Transverse colon (tissue), 4 donors: ENCODE data around the gene NLGN1. TPM values are rescaled to one million over a fixed set of nuclear protein-coding genes. Genes with fewer than 3 reads are reported as not detected.

Experiments
- DNase-seq: peaks from one replicate; pipeline ENCODE4 v3.0.0-alpha.2; 2019
- H3K27ac ChIP-seq, 4 donors: fragments of 200-600 bp; sonication (generic); 2 replicates each; pipeline ENCODE4 v1.5.1; 2016 to 2018; ENCODE audit warnings: inconsistent platforms in 4 of 4
- H3K27me3 ChIP-seq: fragments of 200-600 bp; sonication (generic); 2 replicates; pipeline ENCODE4 v1.5.1; 2017; ENCODE audit warnings: inconsistent platforms
- H3K36me3 ChIP-seq, 4 donors: fragments of 200-600 bp; sonication (generic); 2 replicates each; pipeline ENCODE4 v1.5.1; 2017 to 2019; ENCODE audit warnings: inconsistent platforms in 4 of 4
- H3K4me1 ChIP-seq, 4 donors: fragments of 200-600 bp; sonication (generic); 2 replicates each; pipeline ENCODE4 v1.5.1; 2017 to 2020; ENCODE audit warnings: inconsistent platforms in 4 of 4
- H3K4me3 ChIP-seq, 4 donors: fragments of 200-600 bp; sonication (generic); 1 replicate in 1 of 4; 2 replicates in 3 of 4; pipeline versions ENCODE4 v1.5.1 to v1.6.1; 2017 to 2019; ENCODE audit warnings: inconsistent platforms in 4 of 4
- H3K9me3 ChIP-seq, 2 donors: fragments of 200-600 bp; sonication (generic); 2 replicates each; pipeline ENCODE4 v1.5.1; 2017 to 2019; ENCODE audit warnings: inconsistent platforms in 2 of 2
- CTCF ChIP-seq, 5 experiments: fragments of 200-600 bp in 3 of 5; fragments of 450-650 bp in 2 of 5; sonication (generic) in 3 of 5; IDR thresholded peaks; 1 replicate in 2 of 5; 2 replicates in 3 of 5; pipeline ENCODE4 v1.5.1; 2016 to 2017; ENCODE audit warnings: antibody characterized with exemption in 5 of 5, inconsistent platforms in 3 of 5, mild to moderate bottlenecking in 2 of 5, moderate library complexity in 1 of 5
- EP300 ChIP-seq: sonication (generic); formaldehyde crosslinking; IDR thresholded peaks from one replicate; pipeline ENCODE4 v1.6.1; 2017; ENCODE audit warnings: antibody characterized with exemption, low read depth
- POLR2A ChIP-seq: fragments of 450-650 bp; IDR thresholded peaks from one replicate; pipeline ENCODE4 v1.6.1; 2016; ENCODE audit warnings: antibody characterized with exemption, mild to moderate bottlenecking, moderate library complexity
- POLR2AphosphoS5 ChIP-seq, 3 donors: sonication (generic); formaldehyde crosslinking; IDR thresholded peaks; one replicate each; pipeline ENCODE4 v1.6.1; 2016; ENCODE audit warnings: antibody characterized with exemption in 3 of 3
- WGBS, 2 donors: methylation state at CpG; one replicate each; pipeline ENCODE4 v1.1.5; 2018; ENCODE audit warnings: low coverage in 1 of 2; 5-methylcytosine and 5-hydroxymethylcytosine counted together
- in situ Hi-C, 4 donors: fragments of 200-750 bp; cut with MboI; loops; one replicate each; pipeline versions ENCODE4 v1.15.0 to v1.15.1; 2017; ENCODE audit warnings: low sequenced_read_pairs in 3 of 4, low pct_ligation_motif_present in 1 of 4, low pct_unique_long_range_greater_than_20kb in 1 of 4
- intact Hi-C: fragments of 100-400 bp; cut with DNase I; formaldehyde crosslinking; loops from one replicate; pipeline ENCODE4 v1.15.1; 2023; ENCODE audit warnings: low total_unique reads
- total RNA-seq, 4 donors: library from RNA; depleted of rRNA; stranded (reverse); fragments of >200 nt; gene quantifications; one replicate each; pipeline ENCODE4 v1.1.0, GENCODE V29; 2016

Gene NLGN1
- total RNA-seq, 4 donors from 2014 or later = 0.40 to 5.2 (median 1.9) TPM; not detected in 1

GRCh38 chr3:174101244-174101643 is 703.7 kb downstream of the NLGN1 start:
- no peak for TF ChIP-seq POLR2A
- TF ChIP-seq EP300 = no peak
- no peak for TF ChIP-seq POLR2AphosphoS5 (IDR thresholded peaks at IDR 0.05)
- no peak for TF ChIP-seq CTCF (IDR thresholded peaks at IDR 0.05)
- H3K27ac ChIP-seq = no peak overlapping the region
- DNase-seq = no peak
- in situ Hi-C loops = no loop called here
- WGBS, 2 donors = 59 to 80% methylated on average over 5 of the region's 5 CpGs
- intact Hi-C loops = no loop called here
- H3K4me1 ChIP-seq = no peaks in the 10 kb centered on the region
- H3K36me3 ChIP-seq = no peaks in the 10 kb centered on the region
- H3K4me3 ChIP-seq = no peak overlapping the region
- no peaks in the 10 kb centered on the region for H3K9me3 ChIP-seq
- H3K27me3 ChIP-seq = no peaks in the 10 kb centered on the region

GRCh38 chr3:174102274-174102673 is 704.7 kb downstream of the NLGN1 start:
- Histone ChIP-seq H3K27ac (no peak overlapping the region), H3K4me1 (no peaks in the 10 kb centered on the region), H3K27me3 (no peaks in the 10 kb centered on the region), H3K36me3 (no peaks in the 10 kb centered on the region), H3K4me3 (no peak overlapping the region), H3K9me3 (no peaks in the 10 kb centered on the region)
- no peak for DNase-seq
- intact Hi-C loops (no loop called here), in situ Hi-C loops (no loop called here)
- 78 to 86% methylated on average over 6 to 7 of the region's 7 CpGs for WGBS, 2 donors
- TF ChIP-seq CTCF (IDR thresholded peaks at IDR 0.05) (no peak), EP300 (no peak), POLR2A (no peak), POLR2AphosphoS5 (IDR thresholded peaks at IDR 0.05) (no peak)

GRCh38 chr3:174102866-174103265 is 705.3 kb downstream of the NLGN1 start:
- no peak overlapping the region for H3K4me3 ChIP-seq
- TF ChIP-seq EP300 (no peak), CTCF (IDR thresholded peaks at IDR 0.05) (no peak), POLR2A (no peak), POLR2AphosphoS5 (IDR thresholded peaks at IDR 0.05) (no peak)
- intact Hi-C loops (no loop called here), in situ Hi-C loops (no loop called here)
- no peak for DNase-seq
- H3K9me3 ChIP-seq = no peaks in the 10 kb centered on the region
- no peaks in the 10 kb centered on the region for H3K36me3 ChIP-seq
- no peak overlapping the region for H3K27ac ChIP-seq
- 62 to 79% methylated on average over 3 of the region's 3 CpGs for WGBS, 2 donors
- no peaks in the 10 kb centered on the region for H3K27me3 ChIP-seq
- H3K4me1 ChIP-seq = no peaks in the 10 kb centered on the region

GRCh38 chr3:174110761-174111160 is 713.2 kb downstream of the NLGN1 start:
- H3K27ac ChIP-seq = no peak overlapping the region
- H3K9me3 ChIP-seq = peaks cover 0 to 4% of the 10 kb centered on the region in 2 donors
- intact Hi-C loops (no loop called here), in situ Hi-C loops (no loop called here)
- TF ChIP-seq EP300 = no peak
- TF ChIP-seq CTCF (IDR thresholded peaks at IDR 0.05) = no peak
- TF ChIP-seq POLR2AphosphoS5 (IDR thresholded peaks at IDR 0.05) = no peak
- no peak for TF ChIP-seq POLR2A
- no peaks in the 10 kb centered on the region for H3K27me3 ChIP-seq
- no peaks in the 10 kb centered on the region for H3K4me1 ChIP-seq
- no peaks in the 10 kb centered on the region for H3K36me3 ChIP-seq
- no peak overlapping the region for H3K4me3 ChIP-seq
- DNase-seq = no peak
- WGBS, 2 donors = 36 to 37% methylated on average over 3 of the region's 3 CpGs
